GM04503 (cell line): ENCODE results near the gene S100Z.
A peak's percentile ranks its signal among the peaks of the same experiment; 100 is the strongest.
"Not testable (repeated sequence)": the region's sequence is repeated elsewhere in the genome, so short reads cannot be mapped to it uniquely, and the experiment has no call there.

Source experiments
- DNase-seq: peaks from one replicate; pipeline ENCODE4 v3.0.0-alpha.2; 2012; ENCODE audit warnings: low read depth

The S100Z gene

GRCh38 chr5:76849419-76850291 lies at the start of gene S100Z:
S100Z (plus strand) TSS chr5:76850014; CDS start chr5:76875360, 25,346 bp downstream.
- DNase-seq = no peak

DNA sequence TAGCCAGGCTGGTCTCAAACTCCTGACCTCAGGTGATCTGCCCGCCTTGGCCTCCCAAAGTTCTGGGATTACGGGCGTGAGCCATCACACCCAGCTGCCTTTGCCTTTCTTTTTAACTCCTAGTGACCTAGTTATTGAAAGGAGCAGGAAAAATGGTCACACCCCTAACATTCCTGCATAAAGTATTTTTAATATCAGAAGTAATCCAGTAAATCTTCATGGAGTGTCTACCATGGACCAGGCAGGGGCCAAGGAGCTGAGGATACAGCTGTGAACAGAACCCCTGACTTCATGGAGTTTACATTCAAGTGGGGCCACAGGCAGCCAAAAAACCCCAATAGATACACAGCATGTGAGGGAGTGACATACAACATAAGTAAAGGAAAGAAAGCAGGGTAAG lies 49.2 kb upstream of the S100Z start:
- DNase-seq = no peak

DNA sequence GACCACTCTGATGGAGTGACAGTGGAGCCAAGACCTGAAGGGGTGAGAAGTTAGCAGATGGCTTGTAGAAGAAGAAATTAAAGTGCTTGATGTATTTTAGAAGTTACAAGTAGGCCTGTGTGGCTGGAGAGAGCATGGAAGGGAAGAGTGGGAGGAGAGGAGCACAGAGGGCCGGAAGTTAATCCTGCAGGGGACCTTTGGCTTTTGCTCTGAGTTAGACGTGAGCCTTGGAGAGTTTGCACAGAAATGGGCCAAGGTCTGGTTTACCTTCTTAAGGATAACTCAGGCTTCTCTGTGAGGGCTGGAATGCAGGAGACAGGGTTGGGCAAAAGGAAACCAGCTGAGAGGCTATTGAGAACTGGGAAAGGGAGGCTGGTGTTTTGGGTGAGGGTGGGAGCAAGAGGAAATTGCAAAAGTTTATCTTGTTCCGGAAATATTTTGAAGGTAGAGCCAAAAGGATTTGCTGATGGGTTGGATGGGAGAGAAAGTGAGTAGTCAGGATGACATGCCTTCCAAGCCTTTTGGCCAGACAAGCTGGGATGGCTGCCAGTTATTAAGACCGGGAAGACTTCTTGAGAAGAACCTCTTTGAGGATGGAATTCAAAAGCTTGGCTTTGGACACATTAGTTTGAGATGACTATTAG lies 48.5 kb upstream of the S100Z start:
- DNase-seq = peak; percentile 42

GRCh38 chr5:76801803-76802195 lies 48.0 kb upstream of the S100Z start:
- DNase-seq = no peak

DNA sequence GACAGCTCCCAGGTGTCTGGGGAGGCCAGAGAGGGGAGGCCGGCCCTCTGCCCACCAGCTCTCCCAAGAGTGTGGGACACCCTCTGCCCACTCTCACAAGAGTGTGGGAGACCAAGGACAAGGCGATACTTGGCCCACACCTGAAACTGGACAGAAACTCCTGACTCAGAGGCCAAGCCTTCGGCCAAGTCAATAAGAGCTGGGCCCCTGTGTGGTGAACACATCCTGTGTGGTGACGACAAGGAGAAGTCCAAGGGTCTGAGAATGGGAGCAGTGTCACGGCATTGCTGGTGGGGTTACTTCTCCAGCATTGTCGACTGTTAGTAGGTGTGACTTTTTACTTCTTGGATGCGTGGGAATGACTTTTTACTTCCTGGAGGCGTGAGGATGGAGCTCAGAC lies 45.5 kb upstream of the S100Z start:
- DNase-seq = no peak

- peak; percentile 91 for DNase-seq
Observed at GRCh38 chr5:76805821-76806505, 43.9 kb upstream of the S100Z start.

DNA sequence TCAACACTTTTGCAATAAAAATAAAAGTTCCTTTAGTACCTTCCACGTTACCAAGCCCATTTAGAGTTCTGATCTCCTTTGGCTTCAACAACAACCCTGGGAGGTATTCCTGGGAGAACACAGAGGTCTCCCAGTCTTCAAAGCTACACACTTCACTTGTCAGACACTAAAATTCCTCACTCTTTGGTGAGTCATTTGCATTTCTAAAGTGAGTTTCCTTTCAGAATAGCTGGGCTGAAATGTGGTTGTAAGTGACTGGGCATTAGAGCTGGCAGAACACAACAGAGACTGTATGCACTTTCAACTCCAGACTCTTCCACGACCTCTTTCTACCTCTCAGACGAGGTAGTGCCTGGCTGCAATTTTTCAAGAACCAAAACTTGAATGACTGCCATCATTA lies 42.5 kb upstream of the S100Z start:
- peak; percentile 47 for DNase-seq

GRCh38 chr5:76808141-76808691 lies 41.6 kb upstream of the S100Z start:
- no peak for DNase-seq

- no peak for DNase-seq
Observed at GRCh38 chr5:76809141-76809540, 40.7 kb upstream of the S100Z start.

DNA sequence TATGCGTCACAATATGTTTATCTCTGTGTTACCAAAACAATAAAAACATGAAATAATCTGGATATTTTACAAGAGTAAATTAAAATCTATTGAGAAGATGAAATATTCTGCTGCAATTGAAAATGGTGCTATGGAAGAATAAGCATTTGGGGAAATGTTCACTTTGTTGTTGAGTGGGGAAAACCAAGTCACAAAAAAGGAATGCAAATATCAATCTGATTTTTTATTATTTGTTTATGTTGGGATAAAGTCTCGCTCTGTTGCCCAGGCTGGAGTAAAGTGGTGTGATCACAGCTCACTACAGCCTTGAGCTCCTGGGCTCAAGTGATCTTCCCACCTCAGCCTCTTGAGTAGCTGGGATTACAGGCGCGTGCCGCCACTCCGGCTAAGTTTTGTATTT lies 39.6 kb upstream of the S100Z start:
- no peak for DNase-seq

GRCh38 chr5:76811214-76811613 lies 38.6 kb upstream of the S100Z start:
- DNase-seq = no peak

DNA sequence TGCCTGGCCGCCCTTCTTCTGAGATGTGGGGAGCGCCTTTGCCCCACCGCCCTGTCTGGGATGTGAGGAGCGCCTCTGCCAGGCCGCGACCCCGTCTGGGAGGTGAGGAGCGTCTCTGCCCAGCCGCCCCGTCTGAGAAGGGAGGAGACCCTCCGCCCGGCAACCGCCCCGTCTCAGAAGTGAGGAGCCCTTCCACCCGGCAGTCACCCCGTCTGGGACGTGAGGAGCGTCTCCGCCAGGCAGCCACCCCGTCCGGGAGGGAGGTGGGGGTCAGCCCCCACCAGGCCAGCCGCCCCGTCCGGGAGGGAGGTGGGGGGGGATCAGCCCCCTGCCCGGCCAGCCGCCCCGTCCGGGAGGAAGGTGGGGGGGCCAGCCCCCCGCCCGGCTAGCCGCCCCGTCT lies 37.6 kb upstream of the S100Z start:
- not testable (repeated sequence) for DNase-seq

DNA sequence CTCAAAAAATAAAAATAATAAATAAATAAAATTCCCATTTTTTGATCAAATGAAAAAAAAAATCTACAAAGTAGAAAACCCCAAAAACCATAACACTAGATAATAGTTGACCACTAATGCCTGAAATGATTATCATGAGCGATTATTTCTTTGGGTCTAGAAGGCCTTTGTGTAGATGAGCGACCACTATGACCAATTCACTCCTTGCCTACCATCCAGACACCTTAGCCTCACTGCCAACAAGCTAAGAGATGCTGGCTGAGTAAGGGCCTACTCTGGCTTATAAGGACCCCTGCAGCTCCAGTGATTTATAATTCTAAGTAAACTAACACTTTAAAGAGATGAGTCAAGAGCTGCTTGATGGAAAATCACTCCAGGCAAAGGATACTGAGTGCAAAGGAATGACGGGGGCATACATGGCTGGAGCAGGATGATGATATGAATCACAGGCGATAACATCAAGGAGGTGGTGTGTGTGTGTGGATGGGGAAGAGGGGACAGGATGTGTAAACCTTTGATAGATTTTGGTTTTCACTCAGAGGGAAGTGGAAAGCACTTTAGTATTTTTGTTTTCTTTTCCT lies 35.7 kb upstream of the S100Z start:
- no peak for DNase-seq

GRCh38 chr5:76816110-76816831 lies 33.5 kb upstream of the S100Z start:
- no peak for DNase-seq

GRCh38 chr5:76818844-76819831 lies 30.7 kb upstream of the S100Z start, which contains the start of gene F2RL1:
F2RL1 (plus strand) TSS chr5:76819030; CDS start chr5:76819183, 153 bp downstream.
- no peak for DNase-seq

DNA sequence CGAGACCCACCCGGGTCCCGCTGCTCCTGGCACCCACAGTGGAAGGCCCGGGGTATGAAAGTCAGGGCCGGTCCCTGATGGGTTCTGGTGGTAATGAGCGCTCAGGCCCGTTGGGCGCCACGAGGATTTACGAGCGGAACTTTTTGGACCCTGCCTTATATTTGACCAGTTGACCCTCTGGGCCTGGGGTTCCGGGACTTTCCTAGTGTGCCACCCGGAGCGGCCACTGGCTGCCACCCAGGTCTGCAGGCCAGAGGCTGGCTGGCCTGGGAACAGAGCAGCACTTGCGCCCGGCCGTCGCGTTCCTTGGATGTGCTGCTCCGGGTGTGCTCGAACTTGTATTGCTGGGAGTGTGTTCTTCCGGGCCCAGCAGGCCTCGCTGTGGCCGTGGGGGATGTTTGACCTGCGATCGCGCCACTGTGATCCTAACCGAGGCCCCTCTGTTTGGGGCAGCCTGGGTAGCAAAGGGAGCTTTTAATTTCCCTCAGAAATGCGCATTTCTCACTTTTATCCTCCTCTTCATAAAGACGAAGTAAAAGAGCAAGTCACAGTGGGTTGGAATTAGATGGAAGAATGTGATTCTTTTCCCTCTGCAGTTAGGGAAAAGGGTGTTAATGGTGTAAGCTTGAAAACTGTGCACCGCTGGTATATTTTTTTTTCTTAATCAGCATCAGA lies 29.8 kb upstream of the S100Z start:
- no peak for DNase-seq

GRCh38 chr5:76820526-76820890 lies 29.3 kb upstream of the S100Z start:
- no peak for DNase-seq

DNA sequence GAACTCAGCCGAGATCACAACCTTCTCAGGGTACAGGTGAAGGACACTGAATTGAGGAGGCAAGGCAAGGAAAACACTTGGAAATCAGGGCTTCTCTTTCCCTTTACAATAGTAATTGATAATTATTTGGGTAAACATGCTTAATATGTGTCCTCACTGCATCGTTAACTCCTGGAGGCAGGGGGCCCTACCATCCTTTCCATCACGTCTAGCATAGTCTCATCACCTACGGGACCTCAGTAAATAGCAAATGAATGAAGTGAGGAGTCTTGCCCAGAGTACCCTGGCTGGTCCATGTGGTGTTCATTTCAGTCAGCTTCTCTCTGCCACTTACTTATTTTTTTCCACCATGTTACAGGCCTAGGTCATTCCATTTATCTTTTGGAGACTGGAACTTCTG lies 28.7 kb upstream of the S100Z start:
- DNase-seq = no peak

GRCh38 chr5:76822105-76822731 lies 27.6 kb upstream of the S100Z start:
- not testable (repeated sequence) for DNase-seq
